Stimulated activated naive CD4-positive, alpha-beta T cell treated with Interleukin-2 at 50 U/mL for 16 hours (primary cell): ENCODE data around the gene EXOC3L1.
A peak's percentile ranks its signal among the peaks of the same experiment; 100 is the strongest.

Source experiments
- DNase-seq: peaks from one replicate; lab custom pipeline; 2025; lab: John Stamatoyannopoulos, UW

The EXOC3L1 gene

DNA sequence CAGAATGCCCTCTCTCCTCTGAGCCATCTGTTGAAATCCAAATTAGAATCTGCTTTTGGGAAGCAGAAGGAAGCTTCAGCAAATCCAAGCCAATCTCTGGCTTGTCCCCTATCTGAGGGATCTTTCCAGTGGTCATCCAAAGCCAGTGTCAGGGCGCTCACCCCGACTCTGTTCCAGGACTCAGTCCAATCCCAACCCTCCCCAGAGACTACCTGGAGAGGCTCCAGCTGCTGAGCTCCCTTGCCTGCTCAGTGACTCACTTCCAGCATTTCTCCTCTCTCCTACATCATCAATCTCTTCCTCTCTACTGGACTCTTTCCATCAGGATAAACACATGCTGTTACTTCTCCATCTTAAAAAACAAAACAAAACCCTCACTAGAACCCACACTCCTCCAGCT lies 8.6 kb downstream of the EXOC3L1 start:
- DNase-seq: no peak

DNA sequence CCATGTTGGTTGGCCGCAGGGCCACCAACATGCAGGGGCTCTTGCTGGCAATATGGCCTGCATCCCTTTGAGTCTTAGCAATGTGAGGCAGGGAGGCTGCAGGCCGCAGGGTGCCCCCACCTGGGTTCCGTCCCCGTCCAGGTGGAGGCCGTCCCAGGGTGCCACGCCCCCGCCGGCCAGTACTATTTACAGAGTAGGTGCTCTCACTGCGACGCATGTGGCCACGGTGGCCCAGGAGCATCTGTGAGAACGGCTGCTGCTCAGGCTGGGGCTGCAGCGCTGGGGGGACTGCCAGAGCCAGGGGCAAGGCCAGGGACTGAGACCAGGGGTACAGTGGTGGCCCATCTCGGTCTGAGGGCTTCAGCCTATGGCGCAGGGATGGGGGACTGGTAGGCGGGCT lies 9.8 kb downstream of the EXOC3L1 start:
- DNase-seq: no peak

DNA sequence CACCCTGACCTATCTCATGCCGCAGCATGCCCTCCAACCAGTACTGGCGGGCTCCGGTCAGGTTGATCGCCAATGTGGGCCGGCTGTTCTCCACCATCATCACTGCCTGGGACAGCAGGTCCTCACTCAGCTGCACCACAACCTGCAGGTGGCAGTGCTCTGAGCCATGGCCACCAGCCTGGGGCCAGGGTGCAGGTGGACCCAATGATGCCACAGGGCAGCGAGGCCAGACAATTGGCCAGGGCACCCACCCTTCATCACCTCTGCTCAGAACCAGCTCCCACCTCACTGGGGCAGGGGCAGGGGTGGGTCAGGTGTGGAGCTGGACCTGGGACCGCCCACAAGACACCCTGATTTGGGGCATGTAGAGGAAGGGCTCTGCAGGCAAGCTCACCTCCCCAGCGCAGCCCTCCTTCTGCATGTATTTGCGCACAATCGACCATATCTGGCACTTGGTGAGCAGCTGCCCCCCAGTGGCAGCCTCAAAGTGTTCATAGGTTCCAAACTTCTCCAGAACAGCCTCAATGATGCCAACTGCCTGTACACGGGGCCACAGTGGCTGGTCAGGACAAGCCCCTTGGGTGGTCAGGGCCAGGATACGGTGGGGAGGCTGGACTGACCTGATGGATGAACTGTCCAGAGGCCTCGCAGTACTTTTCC lies 10.4 kb downstream of the EXOC3L1 start:
- DNase-seq: no peak

DNA sequence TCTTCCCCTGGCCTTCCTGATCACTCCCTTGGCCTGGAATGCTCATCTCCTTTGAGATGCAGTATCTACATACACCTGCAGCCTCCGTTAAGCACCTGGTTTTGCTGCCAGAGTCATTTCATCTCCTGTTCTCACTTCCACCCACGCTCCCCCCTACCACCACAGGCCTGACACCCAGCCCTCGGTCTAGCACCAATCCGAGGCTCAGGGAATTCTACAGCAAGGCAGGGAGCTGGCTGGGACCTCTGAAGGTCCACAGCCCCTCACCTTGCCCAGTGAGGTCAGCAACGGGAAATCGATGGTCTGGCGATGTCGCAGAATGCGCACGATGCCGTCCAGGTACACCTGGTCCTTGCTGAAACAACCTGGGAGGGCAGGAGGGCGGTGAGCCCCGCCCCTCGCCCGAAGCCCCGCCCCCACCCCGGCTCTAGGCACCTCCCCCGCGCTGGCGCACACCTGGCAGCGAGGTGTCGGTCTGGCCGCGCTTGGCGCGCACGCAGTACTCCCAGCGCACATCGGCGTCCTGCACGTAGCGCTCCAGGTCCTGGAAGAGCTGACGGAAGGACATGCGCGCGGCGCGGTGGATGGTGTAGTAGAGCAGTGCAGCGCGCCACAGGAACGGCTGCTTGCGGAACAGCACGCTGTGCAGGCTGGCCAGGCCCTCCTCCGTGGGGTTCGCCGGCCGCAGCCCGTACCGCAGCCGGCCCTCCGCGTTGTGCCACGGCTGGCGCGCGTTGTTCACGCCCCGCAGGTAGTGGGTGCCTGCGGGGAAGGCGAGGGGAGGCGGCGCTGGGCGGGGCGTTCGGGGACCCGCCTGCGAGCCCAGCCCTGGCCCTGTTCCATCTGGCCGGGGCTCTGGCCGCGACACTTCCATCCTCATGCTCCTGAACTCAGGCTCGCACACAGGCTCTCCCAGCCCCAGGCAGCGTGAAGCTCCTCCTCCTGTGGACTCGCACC lies 11.9 kb downstream of the EXOC3L1 start:
- DNase-seq: peak; percentile 60

DNA sequence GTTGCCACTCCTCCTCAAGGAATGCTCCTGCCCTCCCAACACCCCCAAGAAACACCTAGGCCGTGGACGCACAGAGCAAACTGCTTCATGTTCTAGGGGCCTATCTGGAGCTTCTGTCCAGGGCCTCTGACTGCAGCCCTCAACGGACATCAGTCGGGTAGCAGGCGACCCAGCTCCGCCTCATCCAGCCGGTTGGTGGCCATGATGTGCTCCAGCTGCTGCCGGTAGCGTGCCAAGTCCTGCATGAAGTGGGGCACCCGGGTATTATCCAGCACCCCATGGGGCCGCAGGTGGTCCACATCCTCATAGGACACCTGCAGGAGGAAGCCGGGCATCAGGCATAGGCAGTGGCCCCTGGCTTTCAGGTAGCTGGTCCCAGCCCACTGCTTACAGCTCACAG lies 13.3 kb downstream of the EXOC3L1 start:
- DNase-seq: no peak

DNA sequence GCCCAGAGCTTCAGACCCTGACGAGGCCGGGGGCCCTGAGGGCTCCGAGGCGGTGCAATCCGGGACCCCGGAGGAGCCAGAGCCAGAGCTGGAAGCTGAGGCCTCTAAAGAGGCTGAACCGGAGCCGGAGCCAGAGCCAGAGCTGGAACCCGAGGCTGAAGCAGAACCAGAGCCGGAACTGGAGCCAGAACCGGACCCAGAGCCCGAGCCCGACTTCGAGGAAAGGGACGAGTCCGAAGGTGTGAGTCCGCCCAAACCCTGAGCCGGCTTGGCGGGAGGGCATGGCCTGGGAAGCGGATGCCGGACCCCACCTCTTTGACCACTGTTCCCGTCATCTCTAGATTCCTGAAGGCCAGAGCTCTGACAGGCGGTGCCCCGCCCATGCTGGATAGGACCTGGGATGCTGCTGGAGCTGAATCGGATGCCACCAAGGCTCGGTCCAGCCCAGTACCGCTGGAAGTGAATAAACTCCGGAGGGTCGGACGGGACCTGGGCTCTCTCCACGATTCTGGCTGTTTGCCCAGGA lies 15.2 kb downstream of the EXOC3L1 start:
- DNase-seq: no peak

DNA sequence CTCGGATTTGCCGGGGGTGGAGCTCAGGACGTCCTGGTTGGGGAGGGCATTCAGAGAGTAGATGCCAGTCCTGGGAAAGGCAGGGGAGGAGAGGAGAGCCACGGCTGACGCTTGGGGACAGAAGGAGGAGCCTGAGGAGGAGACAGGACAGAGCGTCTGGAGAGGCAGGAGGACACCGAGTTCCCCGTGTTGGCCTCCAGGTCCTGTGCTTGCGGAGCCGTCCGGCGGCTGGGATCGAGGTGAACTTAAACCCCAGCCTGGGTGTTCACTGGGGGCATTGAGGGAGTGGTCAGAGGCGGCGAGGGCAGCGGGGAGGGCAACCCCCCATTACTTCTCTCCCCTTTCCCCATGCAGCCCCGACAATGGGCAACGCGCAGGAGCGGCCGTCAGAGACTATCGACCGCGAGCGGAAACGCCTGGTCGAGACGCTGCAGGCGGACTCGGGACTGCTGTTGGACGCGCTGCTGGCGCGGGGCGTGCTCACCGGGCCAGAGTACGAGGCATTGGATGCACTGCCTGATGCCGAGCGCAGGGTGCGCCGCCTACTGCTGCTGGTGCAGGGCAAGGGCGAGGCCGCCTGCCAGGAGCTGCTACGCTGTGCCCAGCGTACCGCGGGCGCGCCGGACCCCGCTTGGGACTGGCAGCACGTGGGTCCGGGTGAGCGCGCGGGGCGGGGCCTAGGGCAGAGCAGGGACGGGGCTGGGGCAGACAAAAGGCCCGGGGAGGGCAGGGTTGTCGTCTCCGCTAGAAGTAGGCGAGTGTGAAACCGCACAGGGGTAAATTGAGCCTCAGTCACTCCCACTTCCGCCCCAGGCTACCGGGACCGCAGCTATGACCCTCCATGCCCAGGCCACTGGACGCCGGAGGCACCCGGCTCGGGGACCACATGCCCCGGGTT lies 15.9 kb downstream of the EXOC3L1 start:
- DNase-seq: peak; percentile 58

DNA sequence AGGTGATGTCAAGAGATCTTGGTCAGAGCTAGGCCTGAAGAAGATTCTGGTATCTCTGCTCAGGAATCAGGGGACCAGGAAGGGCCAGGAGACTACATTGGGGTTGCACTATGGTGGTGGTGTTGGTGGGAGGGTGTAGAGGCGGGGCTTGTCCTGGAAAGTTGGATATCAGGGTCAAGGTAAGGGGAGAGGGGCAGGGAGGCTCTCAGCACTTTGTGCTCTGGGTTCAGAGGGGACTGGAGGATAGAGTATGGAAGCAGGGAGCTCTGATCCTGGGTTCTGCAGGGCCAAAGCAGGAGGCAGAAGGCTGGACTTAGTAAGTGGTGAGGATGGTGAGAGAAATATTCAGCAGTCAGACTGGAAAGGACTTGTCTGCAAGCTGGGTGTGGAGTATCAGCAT lies 16.6 kb downstream of the EXOC3L1 start:
- no peak for DNase-seq

DNA sequence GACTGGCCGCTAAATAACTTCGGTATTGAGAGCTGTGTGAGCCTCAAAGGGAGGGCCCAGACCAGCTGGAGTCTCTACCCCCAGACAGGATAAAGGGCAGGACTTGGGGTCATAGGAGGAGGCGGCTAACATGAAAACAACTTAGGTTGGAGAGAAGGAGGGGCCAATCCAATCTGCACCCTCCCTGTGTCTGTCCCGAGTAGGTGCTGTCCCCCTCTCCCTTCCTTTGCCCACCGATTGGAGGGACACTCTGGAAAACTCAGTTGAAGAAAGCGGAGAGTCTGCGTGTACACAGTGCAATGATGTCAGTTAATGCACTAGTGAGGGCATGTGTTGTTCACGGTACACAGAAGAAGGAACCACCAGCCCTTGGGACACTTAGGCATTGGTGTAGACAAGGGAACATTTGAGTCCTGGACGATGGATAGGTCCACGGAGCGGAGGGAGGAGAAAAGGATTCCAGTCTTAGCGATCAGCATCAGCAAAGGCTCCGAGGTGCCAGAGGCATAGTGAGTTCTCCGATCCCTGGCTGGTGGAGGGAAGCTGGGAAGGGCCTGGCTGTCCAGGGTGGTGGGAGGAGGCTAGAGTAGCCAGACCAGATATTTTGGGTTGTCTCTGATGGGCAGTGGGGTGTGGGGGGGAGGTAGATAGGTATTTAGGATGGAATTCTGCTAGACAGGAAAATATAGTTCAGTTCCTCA lies 18.8 kb downstream of the EXOC3L1 start:
- DNase-seq: no peak

DNA sequence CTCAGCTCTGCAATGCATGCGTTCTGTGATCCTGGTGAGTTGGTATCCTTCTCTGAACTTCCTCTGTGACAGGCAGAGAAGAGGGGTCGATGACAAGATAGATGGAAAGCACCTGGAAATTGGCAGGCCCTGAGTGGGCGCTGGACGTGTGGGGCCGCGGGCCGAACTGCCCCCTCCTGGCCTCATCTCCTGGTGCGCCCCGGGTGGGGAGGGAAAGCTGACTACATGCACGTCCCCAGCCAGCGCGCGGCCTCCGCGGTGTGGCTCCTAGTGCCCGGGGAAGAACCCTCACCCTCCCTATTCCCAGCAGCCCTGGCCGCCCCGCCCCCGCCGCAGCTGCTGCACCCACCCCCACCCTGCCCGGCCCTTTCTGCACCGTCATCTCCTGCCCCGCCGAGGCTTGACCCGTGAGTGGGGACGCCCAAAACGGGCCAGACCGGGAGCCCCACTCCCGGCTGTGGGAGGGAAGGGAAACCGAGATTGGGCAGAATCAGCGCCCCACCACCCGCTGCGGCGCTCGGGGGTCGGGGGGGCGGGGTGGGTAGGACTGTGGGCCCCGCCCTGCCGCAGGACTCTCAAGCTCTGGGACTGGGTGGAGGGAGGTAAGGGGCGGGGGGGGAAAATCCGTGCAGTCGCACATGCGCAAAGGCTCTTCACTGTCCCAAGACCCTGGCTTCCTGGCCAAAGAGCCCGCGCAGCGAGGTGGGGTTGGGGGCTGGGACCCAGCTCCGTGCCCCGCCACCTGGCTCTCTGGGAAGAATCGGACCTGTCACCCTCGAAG lies 19.6 kb downstream of the EXOC3L1 start, which contains the start of gene NOL3:
NOL3 (plus strand) TSS at position 371 of the 781 bp plus-strand sequence.
- peak; percentile 32 for DNase-seq

DNA sequence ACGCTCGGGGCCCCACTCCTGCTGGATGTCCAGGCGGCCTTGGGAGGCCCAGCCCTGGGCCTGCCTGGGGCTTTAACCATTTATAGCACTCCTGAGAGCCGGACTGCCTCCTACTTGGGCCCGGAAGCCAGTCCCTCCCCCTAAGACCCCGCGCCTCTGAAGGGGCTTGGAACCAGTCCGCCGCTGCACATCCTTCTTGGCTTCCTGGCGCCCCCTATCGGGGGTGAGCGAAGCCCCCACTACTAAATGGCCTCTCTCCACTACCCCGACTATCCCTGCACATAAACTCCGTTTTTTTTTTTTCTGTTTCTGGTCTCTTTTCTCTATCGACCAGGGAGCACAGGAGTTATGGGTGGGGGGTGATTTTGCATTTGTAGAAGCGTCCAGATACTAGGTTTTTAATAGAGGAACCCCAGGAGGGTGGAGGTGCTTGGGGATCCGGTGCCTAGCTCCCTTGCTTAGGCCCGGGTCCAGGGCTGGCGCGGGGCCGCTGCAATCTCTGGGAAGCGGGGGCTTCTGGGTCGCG lies 20.2 kb downstream of the EXOC3L1 start:
- no peak for DNase-seq

DNA sequence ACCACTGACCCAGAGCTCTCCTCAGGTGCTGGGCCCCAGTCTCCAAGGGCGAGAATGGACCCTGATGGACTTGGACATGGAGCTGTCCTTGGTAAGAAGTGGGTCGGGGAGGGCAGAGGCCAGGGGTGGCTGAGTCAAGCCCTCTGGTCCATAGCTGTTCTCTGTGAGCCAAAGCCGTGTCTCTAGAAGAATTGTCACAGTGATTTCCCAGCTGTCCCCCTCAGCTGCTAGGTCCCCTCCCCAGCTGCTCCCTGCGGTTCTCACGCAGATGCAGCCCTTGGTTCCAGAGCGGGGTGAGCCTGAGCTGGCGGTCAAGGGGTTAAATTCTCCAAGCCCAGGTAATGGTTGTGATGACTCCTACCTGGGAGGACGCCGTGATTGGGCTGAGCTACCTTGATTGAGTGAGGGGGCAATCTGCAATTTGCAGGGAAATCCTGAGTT lies 20.9 kb downstream of the EXOC3L1 start:
- DNase-seq: no peak

DNA sequence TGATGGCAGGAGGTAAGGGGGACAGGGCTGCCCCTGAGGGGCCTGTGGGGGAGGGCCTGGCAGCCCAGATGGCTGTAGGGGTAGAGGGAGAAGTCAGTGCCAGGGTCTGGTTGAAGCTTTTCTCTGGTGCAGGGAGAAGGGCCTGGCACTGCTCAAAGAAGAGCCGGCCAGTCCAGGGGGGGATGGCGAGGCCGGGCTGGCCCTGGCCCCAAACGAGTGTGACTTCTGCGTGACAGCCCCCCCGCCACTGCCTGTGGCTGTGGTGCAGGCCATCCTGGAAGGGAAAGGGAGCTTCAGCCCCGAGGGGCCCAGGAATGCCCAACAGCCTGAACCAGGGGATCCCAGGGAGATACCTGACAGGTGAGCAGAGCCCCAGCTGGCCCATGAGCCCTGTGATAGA lies 22.3 kb downstream of the EXOC3L1 start:
- no peak for DNase-seq

DNA sequence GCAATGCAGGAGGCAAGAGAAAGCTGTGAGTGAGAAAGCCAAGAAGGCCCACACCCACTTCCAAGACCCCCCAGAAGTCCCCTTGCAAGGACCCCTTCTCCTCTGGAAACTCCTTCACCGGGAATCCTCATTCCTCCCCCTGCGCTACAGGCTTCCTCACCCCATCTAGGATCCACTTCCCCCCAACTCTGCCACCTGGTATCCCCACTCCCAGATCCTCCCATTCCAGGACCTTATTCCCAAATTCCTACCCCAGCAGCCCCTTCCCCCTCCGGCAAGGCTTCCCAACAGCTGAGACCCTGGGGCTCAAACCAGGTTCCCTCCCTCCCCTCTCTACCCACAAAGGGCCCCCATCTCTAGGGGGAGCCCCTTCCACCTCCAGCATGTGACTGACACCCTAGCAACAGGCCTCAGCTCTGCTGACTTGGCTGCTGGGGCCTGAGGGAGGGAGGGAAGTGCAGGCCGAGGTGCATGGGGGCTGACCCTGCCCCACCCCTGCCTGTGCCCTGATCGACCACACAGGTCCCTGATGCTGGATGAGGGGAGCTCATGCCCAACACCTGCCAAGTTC lies 23.3 kb downstream of the EXOC3L1 start:
- no peak for DNase-seq

DNA sequence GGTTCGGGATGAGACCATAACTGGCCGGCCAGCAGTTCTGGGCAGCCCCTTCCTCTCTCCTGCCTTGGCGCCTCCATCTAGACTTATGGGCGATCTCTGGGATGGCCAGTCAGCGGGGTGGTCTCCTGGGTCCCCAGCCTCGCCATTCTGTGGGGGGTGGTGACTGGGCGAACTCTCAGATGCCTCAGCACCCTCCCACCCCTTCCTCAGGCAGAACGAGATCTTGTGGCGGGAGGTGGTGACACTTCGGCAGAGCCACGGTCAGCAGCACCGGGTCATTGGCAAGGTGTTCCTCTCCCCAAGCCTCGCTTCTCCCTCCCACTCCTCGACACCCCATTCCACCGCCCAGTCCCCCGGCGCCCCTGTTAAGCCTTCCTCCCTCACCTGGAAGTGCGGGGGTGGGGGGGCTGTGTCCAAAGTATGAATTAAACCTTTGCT lies 23.8 kb downstream of the EXOC3L1 start:
- DNase-seq: no peak

DNA sequence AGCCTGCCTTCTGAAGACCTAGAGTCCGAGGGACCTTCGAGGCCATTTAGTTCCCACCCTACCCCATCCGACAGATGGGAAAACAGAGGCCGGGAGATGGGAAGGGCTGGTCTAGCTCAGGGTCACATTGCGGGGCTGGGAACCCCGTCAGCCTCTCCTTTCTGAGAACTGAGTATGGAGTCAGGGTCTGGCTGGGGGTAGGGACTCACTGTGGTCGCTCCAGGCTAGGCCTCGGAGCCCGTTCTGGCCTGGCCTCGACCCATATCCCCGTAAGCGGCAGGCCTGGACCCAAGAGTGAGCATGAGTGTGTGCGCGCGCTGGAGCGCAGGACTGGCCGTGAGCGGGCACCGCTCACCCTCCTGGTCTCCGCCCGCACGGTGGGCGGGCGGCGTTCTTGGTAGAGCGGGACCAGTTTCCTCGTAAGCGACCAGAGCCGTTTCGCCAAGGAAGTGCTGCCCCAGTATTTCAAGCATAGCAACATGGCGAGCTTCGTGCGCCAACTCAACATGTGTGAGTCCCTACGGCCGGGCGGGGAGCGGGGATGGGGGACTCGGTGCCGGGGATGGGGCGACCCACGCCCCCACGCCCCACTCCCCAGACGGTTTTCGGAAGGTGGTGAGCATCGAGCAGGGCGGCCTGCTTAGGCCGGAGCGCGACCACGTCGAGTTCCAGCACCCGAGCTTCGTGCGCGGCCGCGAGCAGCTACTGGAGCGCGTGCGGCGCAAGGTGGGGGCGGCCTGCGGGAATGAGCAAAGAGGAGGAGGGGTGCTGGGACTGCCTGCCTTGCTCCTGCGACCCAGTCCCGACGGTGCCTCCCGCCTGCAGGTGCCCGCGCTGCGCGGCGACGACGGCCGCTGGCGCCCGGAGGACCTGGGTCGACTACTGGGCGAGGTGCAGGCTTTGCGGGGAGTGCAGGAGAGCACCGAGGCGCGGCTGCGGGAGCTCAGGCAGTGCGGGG lies 24.5 kb downstream of the EXOC3L1 start:
- DNase-seq: no peak

DNA sequence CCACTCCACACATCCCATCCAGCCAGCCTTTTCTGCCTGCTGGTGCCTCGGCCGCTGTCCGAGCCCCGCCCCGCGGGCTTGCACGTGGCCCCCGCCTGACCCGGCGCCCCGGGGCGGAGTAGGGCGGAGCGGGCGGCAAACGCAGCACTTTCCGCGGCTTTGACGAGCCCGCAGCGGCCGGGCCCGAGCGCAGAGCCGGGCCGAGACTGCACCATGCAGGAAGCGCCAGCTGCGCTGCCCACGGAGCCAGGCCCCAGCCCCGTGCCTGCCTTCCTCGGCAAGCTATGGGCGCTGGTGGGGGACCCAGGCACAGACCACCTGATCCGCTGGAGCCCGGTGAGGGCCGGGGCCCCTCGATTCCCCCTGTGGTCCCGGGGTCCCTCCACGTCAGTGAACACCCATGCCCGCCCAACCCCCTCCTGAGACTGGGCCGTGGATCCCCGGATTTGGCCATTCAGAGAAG lies 25.3 kb downstream of the EXOC3L1 start, which contains the start of gene HSF4:
HSF4 (plus strand) TSS at position 147 of the 463 bp plus-strand sequence; CDS start at position 214, 67 bp downstream.
- no peak for DNase-seq

DNA sequence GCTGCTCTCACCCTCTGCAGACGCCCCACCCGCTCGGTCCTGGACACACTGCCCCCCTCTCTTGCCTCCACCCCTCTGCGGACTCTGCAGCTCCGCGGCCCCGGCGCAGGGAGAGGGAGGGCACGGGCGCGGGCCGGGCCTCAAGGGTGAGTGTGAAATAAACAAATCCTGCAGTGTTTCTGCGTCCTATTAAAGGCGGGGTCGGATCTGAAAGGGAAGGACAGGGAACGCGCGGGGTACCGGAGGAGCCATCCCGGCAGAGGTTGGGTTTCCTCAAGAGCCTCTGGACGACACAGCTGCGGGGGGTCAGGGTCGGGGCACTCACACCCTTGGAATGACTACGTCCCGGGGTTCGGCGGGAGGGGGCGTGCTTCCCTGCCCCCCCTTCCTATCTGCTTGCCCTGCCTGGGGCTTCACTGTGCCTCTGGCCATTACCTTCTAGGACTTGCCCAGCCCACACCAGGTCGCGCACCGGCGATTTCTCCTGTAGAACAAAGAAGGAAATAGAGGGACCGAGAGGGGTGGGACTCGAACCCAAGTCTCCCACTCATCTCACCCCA lies 25.9 kb downstream of the EXOC3L1 start:
- DNase-seq: no peak
